ENCODE data around the gene SPSB4.
"Not testable (repeated sequence)": the region's sequence is repeated elsewhere in the genome, so short reads cannot be mapped to it uniquely, and the experiment has no call there.

DNA sequence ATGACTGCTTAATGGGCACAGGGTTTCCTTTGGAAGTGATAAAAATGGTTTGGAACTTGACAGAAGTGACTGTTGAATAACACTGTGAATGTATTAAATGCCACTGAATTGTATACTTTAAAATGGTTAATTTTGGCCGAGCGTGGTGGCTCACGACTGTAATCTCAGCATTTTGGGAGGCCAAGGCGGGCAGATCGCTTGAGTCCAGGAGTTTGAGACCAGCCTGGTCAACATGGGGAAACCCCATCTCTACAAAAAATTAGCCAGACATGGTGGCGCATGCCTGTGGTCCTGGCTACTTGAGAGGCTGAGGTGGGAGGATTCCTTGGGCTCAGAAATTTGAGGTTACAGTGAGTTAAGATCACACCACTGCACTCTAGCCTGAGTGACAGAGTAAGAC lies 62.5 kb downstream of the SPSB4 start:
- not testable (repeated sequence) for TF ChIP-seq POLR2AphosphoS5, EP300, POLR2A (IDR thresholded peaks at IDR 0.05)
- TF ChIP-seq, protein P1, sequence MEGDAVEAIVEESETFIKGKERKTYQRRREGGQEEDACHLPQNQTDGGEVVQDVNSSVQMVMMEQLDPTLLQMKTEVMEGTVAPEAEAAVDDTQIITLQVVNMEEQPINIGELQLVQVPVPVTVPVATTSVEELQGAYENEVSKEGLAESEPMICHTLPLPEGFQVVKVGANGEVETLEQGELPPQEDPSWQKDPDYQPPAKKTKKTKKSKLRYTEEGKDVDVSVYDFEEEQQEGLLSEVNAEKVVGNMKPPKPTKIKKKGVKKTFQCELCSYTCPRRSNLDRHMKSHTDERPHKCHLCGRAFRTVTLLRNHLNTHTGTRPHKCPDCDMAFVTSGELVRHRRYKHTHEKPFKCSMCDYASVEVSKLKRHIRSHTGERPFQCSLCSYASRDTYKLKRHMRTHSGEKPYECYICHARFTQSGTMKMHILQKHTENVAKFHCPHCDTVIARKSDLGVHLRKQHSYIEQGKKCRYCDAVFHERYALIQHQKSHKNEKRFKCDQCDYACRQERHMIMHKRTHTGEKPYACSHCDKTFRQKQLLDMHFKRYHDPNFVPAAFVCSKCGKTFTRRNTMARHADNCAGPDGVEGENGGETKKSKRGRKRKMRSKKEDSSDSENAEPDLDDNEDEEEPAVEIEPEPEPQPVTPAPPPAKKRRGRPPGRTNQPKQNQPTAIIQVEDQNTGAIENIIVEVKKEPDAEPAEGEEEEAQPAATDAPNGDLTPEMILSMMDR (IDR thresholded peaks at IDR 0.05) = not testable (repeated sequence)
